IPS-18c (cell line): Measurements from ENCODE around the gene RBBP6.
"Not testable (repeated sequence)": the region's sequence is repeated elsewhere in the genome, so short reads cannot be mapped to it uniquely, and the experiment has no call there.

Experiments
- H3K4me3 ChIP-seq: 2 replicates; pipeline ENCODE4 v1.7.0; 2013; ENCODE audit warnings: low read depth, mild to moderate bottlenecking, low read length, moderate library complexity; ENCODE audit not compliant: insufficient read depth
- H3K9me3 ChIP-seq: one replicate; pipeline ENCODE4 v1.6.1; 2013; ENCODE audit warnings: mild to moderate bottlenecking, low read length, moderate library complexity; ENCODE audit not compliant: control insufficient read depth, insufficient read depth

Gene RBBP6

GRCh38 chr16:24609417-24609739 lies 70.0 kb downstream of the RBBP6 start:
- Histone ChIP-seq H3K9me3 (no peaks in the 10 kb centered on the region), H3K4me3 (peak overlapping the region; percentile 54)

GRCh38 chr16:24609740-24610415 lies 70.5 kb downstream of the RBBP6 start:
- Histone ChIP-seq H3K9me3 (no peaks in the 10 kb centered on the region), H3K4me3 (peak overlapping the region; percentile 54)

GRCh38 chr16:24610416-24610755 lies 71.0 kb downstream of the RBBP6 start:
- H3K4me3 ChIP-seq, result peak overlapping the region; percentile 54
- H3K9me3 ChIP-seq, result no peaks in the 10 kb centered on the region

GRCh38 chr16:24611310-24611709 lies 71.9 kb downstream of the RBBP6 start:
- Histone ChIP-seq H3K9me3 (no peaks in the 10 kb centered on the region), H3K4me3 (no peak overlapping the region)

GRCh38 chr16:24612656-24613055 lies 73.3 kb downstream of the RBBP6 start:
- Histone ChIP-seq H3K9me3 (no peaks in the 10 kb centered on the region), H3K4me3 (no peak overlapping the region)

- not testable (repeated sequence) for H3K9me3 ChIP-seq, H3K4me3 ChIP-seq
Observed at GRCh38 chr16:24613267-24613666, 73.9 kb downstream of the RBBP6 start.

GRCh38 chr16:24617502-24617901 lies 78.1 kb downstream of the RBBP6 start:
- H3K9me3 ChIP-seq, result no peaks in the 10 kb centered on the region
- H3K4me3 ChIP-seq, result no peak overlapping the region
